HG03442 (cell line): ENCODE results near the gene ZMYM2.

Source experiments
- ATAC-seq: cut with Tn5 transposase; IDR thresholded peaks from one replicate; pipeline ENCODE4 v1.9.1; 2021; ENCODE audit warnings: mild to moderate bottlenecking, moderate library complexity; ENCODE audit not compliant: unreplicated experiment

ZMYM2 gene

GRCh38 chr13:20130652-20131051 lies 172.1 kb downstream of the ZMYM2 start:
- ATAC-seq, result no peak

GRCh38 chr13:20131057-20131832 lies 172.7 kb downstream of the ZMYM2 start:
- ATAC-seq, result no peak

GRCh38 chr13:20132052-20132634 lies 173.6 kb downstream of the ZMYM2 start:
- no peak for ATAC-seq

- no peak for ATAC-seq
These were observed 176.2 kb downstream of the ZMYM2 start for GRCh38 chr13:20134732-20135131.

GRCh38 chr13:20136781-20137703 lies 178.5 kb downstream of the ZMYM2 start:
- no peak for ATAC-seq

GRCh38 chr13:20137875-20138274 lies 179.3 kb downstream of the ZMYM2 start:
- no peak for ATAC-seq

GRCh38 chr13:20140487-20140886 lies 182.0 kb downstream of the ZMYM2 start:
- ATAC-seq, result no peak
